Effector memory CD8-positive, alpha-beta T cell (primary cell): ENCODE data around the gene C12orf75.
A peak's percentile ranks its signal among the peaks of the same experiment; 100 is the strongest.
"Not testable (repeated sequence)": the region's sequence is repeated elsewhere in the genome, so short reads cannot be mapped to it uniquely, and the experiment has no call there.

Experiments used
- ATAC-seq: fragments of 150-1000 bp; cut with Tn5 transposase; replicated peaks from 2 replicates; pipeline ENCODE4 v1.10.0; 2021; ENCODE audit warnings: mild to moderate bottlenecking, moderate library complexity
- DNase-seq, 3 experiments: peaks; one replicate each; pipeline ENCODE4 v3.0.0; 2021
- H3K27ac Mint-ChIP-seq, 2 donors: one replicate each; pipeline ENCODE4 v1.8.0; 2022; ENCODE audit warnings: mild to moderate bottlenecking in 2 of 2, mixed read lengths in 2 of 2, moderate library complexity in 2 of 2
- H3K27me3 Mint-ChIP-seq, 2 donors: one replicate each; pipeline ENCODE4 v1.8.0; 2022; ENCODE audit warnings: mixed read lengths in 2 of 2
- H3K36me3 Mint-ChIP-seq: one replicate; pipeline ENCODE4 v1.8.0; 2022; ENCODE audit warnings: mild to moderate bottlenecking, moderate library complexity, mixed read lengths; ENCODE audit not compliant: insufficient read depth
- H3K4me1 Mint-ChIP-seq, 2 donors: one replicate each; pipeline ENCODE4 v1.8.0; 2022; ENCODE audit warnings: low read depth in 2 of 2, mixed read lengths in 2 of 2
- H3K4me3 Mint-ChIP-seq, 2 donors: one replicate each; pipeline ENCODE4 v1.8.0; 2022; ENCODE audit warnings: mild to moderate bottlenecking in 2 of 2, mixed read lengths in 2 of 2, moderate library complexity in 2 of 2
- H3K9me3 Mint-ChIP-seq, 2 donors: one replicate each; pipeline ENCODE4 v1.8.0; 2022; ENCODE audit warnings: mixed read lengths in 2 of 2

Gene C12orf75

GRCh38 chr12:105403095-105403494 is 72.6 kb downstream of the C12orf75 start:
- no peak overlapping the region for H3K4me3 Mint-ChIP-seq
- ATAC-seq = no peak
- H3K4me1 Mint-ChIP-seq = no peaks in the 10 kb centered on the region
- DNase-seq = no peak
- H3K36me3 Mint-ChIP-seq = peaks cover 4% of the 10 kb centered on the region
- no peaks in the 10 kb centered on the region for H3K9me3 Mint-ChIP-seq
- H3K27ac Mint-ChIP-seq = no peak overlapping the region
- no peaks in the 10 kb centered on the region for H3K27me3 Mint-ChIP-seq

DNA sequence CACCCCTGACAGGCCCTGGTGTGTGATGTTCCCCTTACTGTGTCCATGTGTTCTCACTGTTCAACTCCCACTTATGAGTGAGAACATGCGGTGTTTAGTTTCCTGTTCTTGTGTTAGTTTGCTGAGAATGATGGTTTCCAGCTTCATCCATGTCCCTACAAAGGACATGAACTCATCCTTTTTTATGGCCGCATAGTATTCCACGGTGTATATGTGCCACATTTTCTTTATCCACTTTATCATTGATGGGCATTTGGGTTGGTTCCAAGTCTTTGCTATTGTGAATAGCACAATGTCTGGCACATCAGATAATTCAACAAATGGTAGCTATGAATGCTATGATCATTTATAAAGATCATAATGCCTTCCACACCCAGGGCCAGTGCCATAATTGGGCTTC is 73.6 kb downstream of the C12orf75 start:
- not testable (repeated sequence) for H3K36me3 Mint-ChIP-seq, H3K27ac Mint-ChIP-seq, H3K4me1 Mint-ChIP-seq, ATAC-seq, H3K4me3 Mint-ChIP-seq, DNase-seq, H3K27me3 Mint-ChIP-seq, H3K9me3 Mint-ChIP-seq

GRCh38 chr12:105406497-105406896 is 76.0 kb downstream of the C12orf75 start:
- Mint-ChIP-seq H3K27me3 (no peaks in the 10 kb centered on the region), H3K36me3 (peaks cover 4% of the 10 kb centered on the region), H3K27ac (no peak overlapping the region), H3K4me1 (peaks cover 16% of the 10 kb centered on the region in 2 donors), H3K4me3 (no peak overlapping the region), H3K9me3 (no peaks in the 10 kb centered on the region)
- no peak for DNase-seq
- no peak for ATAC-seq

DNA sequence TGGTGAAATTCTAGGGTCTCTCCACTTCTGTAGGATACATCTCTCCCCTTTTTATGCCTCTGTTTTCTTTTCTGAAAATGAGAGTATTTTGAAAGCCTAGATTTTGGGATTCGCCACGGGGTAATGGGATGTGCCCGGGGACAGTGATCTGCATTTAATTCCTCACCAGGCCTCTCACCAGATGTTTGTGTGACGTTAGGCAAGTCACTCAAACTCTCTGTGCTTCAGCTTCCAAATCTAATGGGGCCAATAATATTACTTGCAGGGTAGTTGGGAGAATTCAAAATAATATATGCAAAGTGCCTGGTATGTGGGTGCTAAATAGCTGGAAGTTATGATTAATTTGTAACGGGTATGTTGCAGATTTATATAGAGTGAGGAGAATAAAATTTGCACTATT is 78.8 kb downstream of the C12orf75 start:
- no peaks in the 10 kb centered on the region for H3K9me3 Mint-ChIP-seq
- H3K27me3 Mint-ChIP-seq = no peaks in the 10 kb centered on the region
- H3K36me3 Mint-ChIP-seq = peaks cover 2% of the 10 kb centered on the region
- no peak overlapping the region for H3K4me3 Mint-ChIP-seq
- ATAC-seq = no peak
- peak overlapping the region in 1 of 2 donors; percentile 11 for H3K27ac Mint-ChIP-seq
- DNase-seq = no peak
- H3K4me1 Mint-ChIP-seq = peaks cover 16% of the 10 kb centered on the region in 2 donors

GRCh38 chr12:105409801-105410471 is 79.4 kb downstream of the C12orf75 start:
- ATAC-seq (no peak), DNase-seq (no peak)
- no peaks in the 10 kb centered on the region for H3K36me3 Mint-ChIP-seq
- peaks cover 16% of the 10 kb centered on the region in 2 donors for H3K4me1 Mint-ChIP-seq
- no peaks in the 10 kb centered on the region for H3K9me3 Mint-ChIP-seq
- H3K27me3 Mint-ChIP-seq = no peaks in the 10 kb centered on the region
- peak overlapping the region; percentile 64 to 76 for H3K4me3 Mint-ChIP-seq
- peak overlapping the region; percentile 11 to 86 for H3K27ac Mint-ChIP-seq

DNA sequence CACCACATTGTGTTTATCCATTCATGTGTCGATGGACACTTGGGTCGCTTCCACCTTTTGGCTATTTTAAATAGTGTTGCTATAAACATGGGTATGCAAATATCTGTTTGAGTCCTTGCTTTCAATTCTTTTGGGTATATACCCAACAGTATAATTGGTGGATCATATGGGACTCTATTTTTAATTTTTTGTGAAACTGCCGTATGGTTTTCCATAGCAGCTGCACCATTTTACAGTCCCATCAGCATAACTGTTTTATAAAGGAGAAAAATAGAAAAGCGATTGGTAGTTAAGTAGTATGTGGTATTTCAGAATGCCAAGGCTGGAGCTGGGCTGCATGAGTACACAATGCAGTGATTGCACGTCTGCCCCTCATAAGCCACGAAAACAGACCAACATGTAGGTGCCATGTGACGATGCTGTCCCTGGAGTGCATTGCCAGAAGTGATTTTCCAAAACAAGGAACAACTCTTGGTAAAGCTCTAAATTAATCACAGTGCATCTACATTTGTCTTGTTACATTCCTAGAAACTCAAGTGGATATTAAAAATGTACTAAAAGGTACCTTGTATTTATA is 83.5 kb downstream of the C12orf75 start:
- no peak overlapping the region for H3K27ac Mint-ChIP-seq
- H3K4me3 Mint-ChIP-seq = no peak overlapping the region
- H3K36me3 Mint-ChIP-seq = no peaks in the 10 kb centered on the region
- DNase-seq (no peak), ATAC-seq (no peak)
- H3K4me1 Mint-ChIP-seq = peaks cover 13 to 14% of the 10 kb centered on the region in 2 donors
- no peaks in the 10 kb centered on the region for H3K9me3 Mint-ChIP-seq
- no peaks in the 10 kb centered on the region for H3K27me3 Mint-ChIP-seq

DNA sequence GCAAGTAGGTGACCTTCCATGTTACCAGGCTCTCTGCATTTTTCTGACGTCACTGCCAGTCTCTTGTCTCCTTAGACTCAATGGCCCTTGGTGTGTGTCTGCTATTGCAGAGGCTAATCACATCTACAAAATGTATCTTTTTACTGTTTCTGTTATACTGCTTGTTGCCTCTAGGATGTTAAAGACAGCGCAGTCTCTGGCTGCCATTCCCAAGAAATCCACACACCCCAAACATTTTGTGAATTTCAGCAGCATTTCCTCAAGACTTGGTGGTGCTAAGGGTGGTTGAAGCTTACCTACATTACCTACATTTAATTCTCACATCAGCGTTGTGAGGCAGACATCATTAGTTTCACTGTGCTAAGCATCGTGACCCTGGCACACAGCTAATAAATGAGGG is 87.2 kb downstream of the C12orf75 start:
- Mint-ChIP-seq H3K9me3 (no peaks in the 10 kb centered on the region), H3K4me1 (no peaks in the 10 kb centered on the region), H3K27ac (no peak overlapping the region), H3K36me3 (no peaks in the 10 kb centered on the region), H3K27me3 (no peaks in the 10 kb centered on the region), H3K4me3 (no peak overlapping the region)
- ATAC-seq (no peak), DNase-seq (no peak)

DNA sequence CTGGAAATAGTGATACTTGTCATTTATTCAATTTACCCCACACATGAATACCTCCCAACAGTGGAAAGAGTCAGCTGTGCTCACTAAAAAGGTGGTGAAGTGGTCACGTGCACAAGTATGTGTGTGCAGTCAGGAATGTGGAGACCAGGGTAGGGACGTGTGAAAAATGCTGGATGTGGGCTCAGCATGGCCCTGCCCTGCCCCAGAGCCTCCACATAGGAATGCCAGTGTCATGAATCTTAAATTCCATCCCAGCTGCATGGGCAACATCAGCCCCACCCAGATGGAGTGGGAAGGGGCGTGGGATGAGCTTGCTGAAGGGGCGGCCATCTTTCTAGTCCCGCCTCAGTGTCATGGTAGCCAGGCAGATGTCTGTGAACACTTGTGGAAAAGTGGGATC is 87.7 kb downstream of the C12orf75 start:
- Mint-ChIP-seq H3K27ac (no peak overlapping the region), H3K27me3 (no peaks in the 10 kb centered on the region), H3K4me1 (no peaks in the 10 kb centered on the region), H3K4me3 (no peak overlapping the region), H3K36me3 (no peaks in the 10 kb centered on the region), H3K9me3 (no peaks in the 10 kb centered on the region)
- DNase-seq (no peak), ATAC-seq (no peak)

DNA sequence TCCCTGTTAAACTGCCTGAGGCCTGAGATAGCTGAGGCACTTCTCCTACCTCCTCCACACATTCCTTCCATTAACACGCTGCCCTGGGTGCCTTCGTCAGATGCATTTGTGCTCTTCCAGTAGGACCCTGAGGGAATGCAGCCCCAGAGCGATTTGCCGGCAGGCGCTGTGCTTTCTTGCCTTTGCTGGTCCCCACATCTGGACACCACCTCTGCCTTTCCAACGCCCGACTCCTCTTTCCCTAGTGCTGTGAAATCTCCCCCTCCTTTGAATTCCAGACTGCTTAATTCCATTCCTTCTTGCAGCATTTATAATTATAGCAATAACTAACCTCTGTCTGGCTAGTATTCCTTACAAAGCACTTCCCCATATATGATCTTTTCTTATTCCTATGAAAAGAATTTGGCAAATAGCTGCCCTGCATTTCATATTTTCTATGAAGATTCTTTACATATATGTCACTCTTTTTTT is 88.4 kb downstream of the C12orf75 start:
- DNase-seq = no peak
- Mint-ChIP-seq H3K9me3 (no peaks in the 10 kb centered on the region), H3K27ac (peak overlapping the region in 1 of 2 donors; percentile 4), H3K36me3 (no peaks in the 10 kb centered on the region), H3K4me3 (no peak overlapping the region), H3K27me3 (no peaks in the 10 kb centered on the region), H3K4me1 (no peaks in the 10 kb centered on the region)
- ATAC-seq = no peak

DNA sequence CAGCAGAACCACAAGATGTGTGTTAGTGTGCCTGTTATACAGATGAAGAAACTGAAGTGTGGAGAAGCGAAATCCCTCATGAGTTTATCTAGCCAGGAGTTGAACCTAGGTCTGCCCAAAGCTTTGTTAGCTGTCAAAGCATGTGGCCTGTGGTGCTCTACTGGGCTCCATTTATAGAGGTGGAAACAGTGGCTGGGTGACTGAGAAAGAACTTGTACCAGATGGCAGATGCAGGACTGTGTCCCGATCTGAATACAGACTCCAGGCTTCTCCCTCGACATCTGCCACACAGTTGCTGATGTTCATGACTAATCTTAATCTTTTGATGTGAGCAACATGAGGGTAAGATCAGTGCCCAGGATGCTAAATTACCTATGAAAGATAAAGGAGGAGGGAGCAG is 89.1 kb downstream of the C12orf75 start:
- DNase-seq (no peak), ATAC-seq (no peak)
- Mint-ChIP-seq H3K9me3 (no peaks in the 10 kb centered on the region), H3K4me1 (no peaks in the 10 kb centered on the region), H3K27me3 (no peaks in the 10 kb centered on the region), H3K36me3 (no peaks in the 10 kb centered on the region), H3K27ac (peak overlapping the region in 1 of 2 donors; percentile 4), H3K4me3 (no peak overlapping the region)

GRCh38 chr12:105420046-105420445 is 89.6 kb downstream of the C12orf75 start:
- Mint-ChIP-seq H3K36me3 (no peaks in the 10 kb centered on the region), H3K9me3 (no peaks in the 10 kb centered on the region), H3K27ac (peak overlapping the region in 1 of 2 donors; percentile 4), H3K4me1 (no peaks in the 10 kb centered on the region), H3K27me3 (peaks cover 0 to 2% of the 10 kb centered on the region in 2 donors), H3K4me3 (no peak overlapping the region)
- DNase-seq (no peak), ATAC-seq (no peak)

- Mint-ChIP-seq H3K4me1 (no peaks in the 10 kb centered on the region), H3K9me3 (no peaks in the 10 kb centered on the region), H3K27ac (no peak overlapping the region), H3K36me3 (no peaks in the 10 kb centered on the region), H3K27me3 (peaks cover 0 to 7% of the 10 kb centered on the region in 2 donors), H3K4me3 (no peak overlapping the region)
- ATAC-seq = peak; percentile 54
- peak; percentile 51 to 62 (median 51) for DNase-seq
Observed at GRCh38 chr12:105420659-105421240, 90.3 kb downstream of the C12orf75 start.
